Astrocyte of the cerebellum (primary cell): ENCODE results near the gene GRAMD4.

Experiments used
- DNase-seq: peaks from one replicate; pipeline ENCODE4 v3.0.0-alpha.2; 2011; ENCODE audit warnings: low read depth
- H3K4me3 ChIP-seq: 2 replicates; pipeline ENCODE4 v1.5.1; 2011; ENCODE audit warnings: mild to moderate bottlenecking, low read depth, low read length, moderate library complexity
- in situ Hi-C: cut with HindIII; loops from 2 replicates; pipeline ENCODE4 v1.10.0; 2017; ENCODE audit warnings: low sequenced_read_pairs
- TF ChIP-seq, protein P1 (sequence below): IDR thresholded peaks from 2 replicates; pipeline ENCODE4 v1.5.1; 2012; ENCODE audit warnings: low read length, low read depth, moderate library complexity, mild to moderate bottlenecking; ENCODE audit errors: missing control alignments

The GRAMD4 gene

DNA sequence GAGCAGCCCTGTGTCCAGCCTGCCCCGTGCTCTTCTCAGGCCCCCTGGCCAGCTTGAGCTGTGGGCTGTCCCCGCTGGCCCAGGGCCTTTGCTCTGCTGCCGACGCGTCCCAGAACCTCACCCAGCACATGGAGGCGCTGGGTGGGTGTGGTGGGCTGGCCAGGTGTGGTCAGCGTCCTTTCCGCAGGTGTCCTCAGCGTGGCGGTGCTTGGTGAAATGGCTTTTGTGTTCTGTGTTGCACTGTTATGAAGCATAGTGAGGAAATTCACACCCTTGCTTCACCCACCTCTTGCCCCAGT is 37.4 kb downstream of the GRAMD4 start:
- H3K4me3 ChIP-seq, result no peak overlapping the region
- TF ChIP-seq, protein P1, sequence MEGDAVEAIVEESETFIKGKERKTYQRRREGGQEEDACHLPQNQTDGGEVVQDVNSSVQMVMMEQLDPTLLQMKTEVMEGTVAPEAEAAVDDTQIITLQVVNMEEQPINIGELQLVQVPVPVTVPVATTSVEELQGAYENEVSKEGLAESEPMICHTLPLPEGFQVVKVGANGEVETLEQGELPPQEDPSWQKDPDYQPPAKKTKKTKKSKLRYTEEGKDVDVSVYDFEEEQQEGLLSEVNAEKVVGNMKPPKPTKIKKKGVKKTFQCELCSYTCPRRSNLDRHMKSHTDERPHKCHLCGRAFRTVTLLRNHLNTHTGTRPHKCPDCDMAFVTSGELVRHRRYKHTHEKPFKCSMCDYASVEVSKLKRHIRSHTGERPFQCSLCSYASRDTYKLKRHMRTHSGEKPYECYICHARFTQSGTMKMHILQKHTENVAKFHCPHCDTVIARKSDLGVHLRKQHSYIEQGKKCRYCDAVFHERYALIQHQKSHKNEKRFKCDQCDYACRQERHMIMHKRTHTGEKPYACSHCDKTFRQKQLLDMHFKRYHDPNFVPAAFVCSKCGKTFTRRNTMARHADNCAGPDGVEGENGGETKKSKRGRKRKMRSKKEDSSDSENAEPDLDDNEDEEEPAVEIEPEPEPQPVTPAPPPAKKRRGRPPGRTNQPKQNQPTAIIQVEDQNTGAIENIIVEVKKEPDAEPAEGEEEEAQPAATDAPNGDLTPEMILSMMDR, result no peak
- in situ Hi-C loops, result no loop called here
- DNase-seq, result no peak

DNA sequence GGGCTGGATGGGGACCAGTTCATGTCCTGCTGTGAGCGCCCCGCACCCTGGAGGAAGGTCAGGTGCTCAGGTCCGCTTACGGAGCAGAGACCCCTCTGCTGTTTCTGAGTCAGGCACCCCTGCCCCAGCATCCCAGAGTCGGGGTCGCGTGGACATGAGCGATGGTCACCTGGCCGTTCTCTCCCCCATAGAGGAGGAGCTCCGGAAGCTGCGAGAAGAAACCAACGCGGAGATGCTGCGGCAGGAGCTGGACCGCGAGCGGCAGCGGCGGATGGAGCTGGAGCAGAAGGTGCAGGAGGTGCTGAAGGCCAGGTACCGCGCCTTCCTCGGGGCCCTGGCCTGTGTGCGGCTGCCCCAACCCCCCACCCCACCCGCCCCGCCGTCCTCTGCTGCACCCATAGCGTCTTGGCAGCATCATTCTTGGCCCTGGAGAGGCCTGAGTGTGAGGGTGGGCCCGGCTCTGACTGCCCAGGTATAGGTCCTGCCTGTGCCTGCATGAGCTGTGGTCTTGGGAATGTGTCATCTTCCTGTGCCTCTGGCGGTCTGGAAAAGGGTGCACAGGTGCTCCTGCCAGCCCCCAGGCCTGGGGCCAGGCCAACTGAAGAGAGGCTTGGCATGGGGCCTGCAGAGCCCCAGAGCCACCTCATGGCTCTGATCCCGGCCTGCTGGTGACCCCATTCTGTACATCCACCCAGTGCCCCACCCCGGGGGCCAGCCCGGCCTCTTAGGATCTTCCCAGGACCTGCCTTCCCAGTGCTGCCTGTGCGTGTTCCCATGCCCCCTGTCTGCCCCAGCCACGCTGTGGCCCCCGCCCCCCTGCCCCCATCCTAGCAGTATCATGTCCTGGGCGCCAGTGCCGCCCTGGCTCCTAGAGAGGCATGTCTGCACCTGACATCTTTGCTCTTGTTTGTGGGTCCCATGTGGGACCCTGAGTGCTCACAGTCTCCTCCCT is 38.1 kb downstream of the GRAMD4 start:
- in situ Hi-C loops, result no loop called here

DNA sequence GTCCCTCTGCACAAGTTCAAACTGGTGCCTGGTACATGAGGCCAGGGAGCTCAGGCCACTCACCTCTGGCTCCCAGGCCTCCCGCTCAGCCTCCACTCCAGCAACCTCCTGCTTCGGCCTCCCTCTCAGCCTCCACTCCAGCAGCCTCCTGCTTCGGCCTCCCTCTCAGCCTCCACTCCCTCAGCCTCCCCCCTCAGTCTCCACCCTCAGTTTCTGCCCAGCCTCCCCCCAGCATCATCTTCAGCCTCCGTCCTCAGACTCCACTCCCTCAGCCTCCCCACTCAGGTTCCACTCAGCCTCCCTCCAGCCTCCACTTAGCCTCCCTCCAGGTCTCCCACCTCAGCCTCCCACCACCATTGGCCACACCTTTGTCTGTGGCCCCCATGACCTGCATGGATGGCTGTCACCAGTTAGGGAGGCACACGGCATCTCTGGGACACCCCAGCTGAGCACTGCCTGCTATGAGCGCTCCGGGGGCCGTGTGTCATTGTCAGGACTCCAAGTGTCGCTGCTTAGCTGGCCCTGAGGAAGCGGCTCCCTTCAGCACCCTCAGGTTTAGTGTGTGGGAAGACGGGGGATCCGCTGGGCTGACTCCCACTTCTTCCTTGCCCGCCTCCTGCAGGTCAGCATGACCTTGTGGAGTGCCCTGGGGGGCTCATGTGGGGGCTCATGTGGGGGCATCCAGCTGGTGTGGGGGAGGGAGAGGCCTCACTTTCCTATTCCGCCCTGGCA is 39.0 kb downstream of the GRAMD4 start:
- TF ChIP-seq, protein P1, result no peak
- DNase-seq, result no peak
- no peak overlapping the region for H3K4me3 ChIP-seq
- in situ Hi-C loops, result no loop called here

More for the DNA sequence above, 38.1 kb downstream of the GRAMD4 start:
- TF ChIP-seq, protein P1, result no peak
- H3K4me3 ChIP-seq, result no peak overlapping the region
- no peak for DNase-seq

DNA sequence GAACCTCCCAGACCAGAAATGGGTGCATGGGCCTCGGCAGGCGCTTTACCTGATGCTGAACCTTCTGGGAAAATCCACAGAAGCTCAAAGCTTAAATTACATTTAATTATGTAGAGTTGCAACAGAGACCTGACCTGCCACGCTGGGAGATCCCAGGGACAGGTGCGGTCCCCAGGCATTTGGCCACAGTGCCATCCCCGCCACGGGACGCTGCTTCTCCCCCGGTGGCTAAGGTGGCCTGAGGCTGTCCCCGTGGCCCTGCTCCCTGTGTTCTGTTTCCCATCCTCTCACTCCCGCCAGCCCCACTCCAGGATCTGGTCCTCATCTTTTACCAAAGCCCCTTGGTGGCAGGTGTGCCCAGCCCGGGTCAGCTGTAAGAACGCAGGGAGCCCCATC is 39.6 kb downstream of the GRAMD4 start:
- DNase-seq, result no peak
- in situ Hi-C loops, result no loop called here
- TF ChIP-seq, protein P1, result no peak
- H3K4me3 ChIP-seq, result no peak overlapping the region

DNA sequence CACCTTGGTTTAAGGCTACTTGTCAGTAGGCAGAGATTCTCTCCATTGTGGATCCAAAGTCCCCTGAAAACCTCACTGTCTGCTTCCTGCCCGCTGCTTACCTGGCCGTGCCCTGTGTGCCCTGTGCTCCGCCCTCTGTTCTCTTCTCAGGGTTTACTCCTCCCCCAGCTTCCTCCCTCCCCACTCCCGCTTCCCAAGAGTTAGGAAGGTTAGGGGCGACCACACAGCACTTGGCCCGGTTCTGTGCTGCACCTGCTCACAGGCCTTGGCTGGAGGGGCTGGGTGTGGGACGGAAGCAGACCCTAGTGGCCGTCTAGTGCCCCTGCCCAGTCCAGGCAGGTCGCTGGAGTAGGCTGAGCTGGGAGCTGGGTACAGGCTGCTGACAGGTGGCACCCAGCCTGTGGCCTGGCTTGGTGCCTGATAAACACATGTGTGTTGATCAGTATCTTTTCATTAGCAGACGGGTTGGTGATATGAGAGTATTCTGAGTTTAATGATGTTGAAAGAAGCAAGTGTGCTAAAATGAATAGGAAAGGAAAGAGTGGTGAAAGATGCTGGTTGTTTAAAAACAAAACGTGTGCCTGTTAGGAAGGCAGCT is 40.5 kb downstream of the GRAMD4 start:
- DNase-seq, result no peak
- TF ChIP-seq, protein P1, result no peak
- H3K4me3 ChIP-seq, result no peak overlapping the region
- in situ Hi-C loops, result no loop called here

DNA sequence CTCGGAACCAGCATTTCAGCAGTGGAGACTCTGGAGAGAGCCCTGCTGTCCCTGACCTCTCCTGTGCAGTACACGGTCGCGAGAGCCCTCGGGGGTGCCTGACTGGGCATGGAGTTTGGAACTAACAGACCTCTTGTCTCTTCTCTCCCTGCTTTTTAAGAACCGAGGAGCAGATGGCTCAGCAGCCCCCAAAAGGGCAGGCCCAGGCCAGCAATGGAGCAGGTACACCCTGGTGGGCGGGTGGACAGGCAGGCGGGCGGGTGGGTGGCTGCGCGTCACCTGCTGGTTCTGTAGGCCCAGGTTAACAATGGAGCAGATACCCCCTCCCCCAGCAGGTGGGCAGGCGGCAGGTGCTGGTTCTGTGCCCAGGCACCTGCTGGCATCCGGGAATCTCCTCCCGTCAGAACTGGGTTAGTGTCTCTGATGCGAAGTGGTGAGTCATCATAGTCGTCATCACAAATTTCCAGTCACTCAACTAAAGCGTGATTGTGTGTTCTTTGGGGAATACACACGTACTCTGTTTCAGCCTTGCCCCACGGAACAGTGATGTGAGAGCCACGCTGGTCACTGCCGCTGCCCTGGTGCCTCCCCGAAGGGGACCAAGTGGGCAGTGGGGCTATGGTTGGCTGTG is 41.1 kb downstream of the GRAMD4 start:
- TF ChIP-seq, protein P1, result no peak
- no peak for DNase-seq
- in situ Hi-C loops, result no loop called here
- H3K4me3 ChIP-seq, result no peak overlapping the region
